OCI-LY3 (cell line): ENCODE results near the gene FRMD3.

Source experiments
- EZH2phosphoT487 ChIP-seq: fragments of 200-600 bp; shearing (Covaris generic); IDR thresholded peaks from 2 replicates; pipeline ENCODE4 v1.6.1; 2018; ENCODE audit warnings: antibody characterized with exemption, mixed run types, low read depth
- TF ChIP-seq, protein P1 (sequence below): fragments of 200-600, 300-600 bp; sonication (generic); IDR thresholded peaks from 2 replicates; pipeline ENCODE4 v1.5.1; 2014; ENCODE audit warnings: antibody characterized with exemption, low read length, low read depth

GRCh38 chr9:83514767-83515166 is 23.4 kb downstream of the FRMD3 start:
- TF ChIP-seq, protein P1, sequence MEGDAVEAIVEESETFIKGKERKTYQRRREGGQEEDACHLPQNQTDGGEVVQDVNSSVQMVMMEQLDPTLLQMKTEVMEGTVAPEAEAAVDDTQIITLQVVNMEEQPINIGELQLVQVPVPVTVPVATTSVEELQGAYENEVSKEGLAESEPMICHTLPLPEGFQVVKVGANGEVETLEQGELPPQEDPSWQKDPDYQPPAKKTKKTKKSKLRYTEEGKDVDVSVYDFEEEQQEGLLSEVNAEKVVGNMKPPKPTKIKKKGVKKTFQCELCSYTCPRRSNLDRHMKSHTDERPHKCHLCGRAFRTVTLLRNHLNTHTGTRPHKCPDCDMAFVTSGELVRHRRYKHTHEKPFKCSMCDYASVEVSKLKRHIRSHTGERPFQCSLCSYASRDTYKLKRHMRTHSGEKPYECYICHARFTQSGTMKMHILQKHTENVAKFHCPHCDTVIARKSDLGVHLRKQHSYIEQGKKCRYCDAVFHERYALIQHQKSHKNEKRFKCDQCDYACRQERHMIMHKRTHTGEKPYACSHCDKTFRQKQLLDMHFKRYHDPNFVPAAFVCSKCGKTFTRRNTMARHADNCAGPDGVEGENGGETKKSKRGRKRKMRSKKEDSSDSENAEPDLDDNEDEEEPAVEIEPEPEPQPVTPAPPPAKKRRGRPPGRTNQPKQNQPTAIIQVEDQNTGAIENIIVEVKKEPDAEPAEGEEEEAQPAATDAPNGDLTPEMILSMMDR = no peak
- TF ChIP-seq EZH2phosphoT487 = no peak
